GM23338 (cell line): Measurements from ENCODE around the gene RAMACL.

Experiments
- CREB1 ChIP-seq: fragments of 250-450 bp; sonication (Bioruptor Pico); IDR thresholded peaks from 2 replicates; pipeline ENCODE4 v1.5.0; 2020; ENCODE audit warnings: low read depth, mild to moderate bottlenecking, moderate library complexity
- CTCF ChIP-seq, 2 experiments: fragments of 200-600 bp in 1 of 2; sonication (generic) in 1 of 2; conservative IDR thresholded peaks; 2 replicates each; pipeline versions ENCODE4 v1.5.1 to v1.6.1; 2016 to 2017; ENCODE audit warnings: antibody characterized with exemption in 2 of 2, low read depth in 2 of 2, mild to moderate bottlenecking in 2 of 2, moderate library complexity in 1 of 2
- ETS1 ChIP-seq: IDR thresholded peaks from 2 replicates; pipeline ENCODE4 v1.6.1; 2016; ENCODE audit warnings: antibody characterized with exemption
- EZH2 ChIP-seq: fragments of 200-600 bp; sonication (generic); IDR thresholded peaks from one replicate; pipeline ENCODE4 v1.8.0; 2017; ENCODE audit warnings: antibody characterized with exemption, mild to moderate bottlenecking, low read depth; ENCODE audit not compliant: unreplicated experiment
- NANOG ChIP-seq: IDR thresholded peaks from 2 replicates; pipeline ENCODE4 v1.6.1; 2016; ENCODE audit warnings: antibody characterized with exemption, borderline replicate concordance
- POLR2AphosphoS5 ChIP-seq: IDR thresholded peaks from 2 replicates; pipeline ENCODE4 v1.6.1; 2016; ENCODE audit warnings: antibody characterized with exemption, low read depth
- STAT1 ChIP-seq: IDR thresholded peaks from one replicate; pipeline ENCODE4 v1.6.1; 2016; ENCODE audit warnings: antibody characterized with exemption; ENCODE audit not compliant: unreplicated experiment
- ZNF114 ChIP-seq: fragments of 250-450 bp; sonication (Bioruptor Pico); IDR thresholded peaks from 2 replicates; pipeline ENCODE4 v1.5.0; 2020; ENCODE audit warnings: mild to moderate bottlenecking, moderate library complexity

- TF ChIP-seq CTCF (conservative IDR thresholded peaks at IDR 0.05; ENCODE audit: low read depth in 2 of 2) (no peak), EZH2 (no peak), ZNF114 (CRISPR knock-in tag) (no peak), CREB1 (no peak), NANOG (no peak), STAT1 (no peak), ETS1 (no peak), POLR2AphosphoS5 (no peak)
Measured at GRCh38 chr6:166540631-166541331, 45.7 kb downstream of the RAMACL start.
